Activated T-cell treated with anti-CD3 and anti-CD28 coated beads, Interleukin-2, amount 50 U/mL, for 1 hour (primary cell): ENCODE measurements around the gene GRP.
A peak's percentile ranks its signal among the peaks of the same experiment; 100 is the strongest.

Experiments
- DNase-seq: peaks from one replicate; pipeline ENCODE4 v3.0.0-alpha.2; 2020

GRP gene

DNA sequence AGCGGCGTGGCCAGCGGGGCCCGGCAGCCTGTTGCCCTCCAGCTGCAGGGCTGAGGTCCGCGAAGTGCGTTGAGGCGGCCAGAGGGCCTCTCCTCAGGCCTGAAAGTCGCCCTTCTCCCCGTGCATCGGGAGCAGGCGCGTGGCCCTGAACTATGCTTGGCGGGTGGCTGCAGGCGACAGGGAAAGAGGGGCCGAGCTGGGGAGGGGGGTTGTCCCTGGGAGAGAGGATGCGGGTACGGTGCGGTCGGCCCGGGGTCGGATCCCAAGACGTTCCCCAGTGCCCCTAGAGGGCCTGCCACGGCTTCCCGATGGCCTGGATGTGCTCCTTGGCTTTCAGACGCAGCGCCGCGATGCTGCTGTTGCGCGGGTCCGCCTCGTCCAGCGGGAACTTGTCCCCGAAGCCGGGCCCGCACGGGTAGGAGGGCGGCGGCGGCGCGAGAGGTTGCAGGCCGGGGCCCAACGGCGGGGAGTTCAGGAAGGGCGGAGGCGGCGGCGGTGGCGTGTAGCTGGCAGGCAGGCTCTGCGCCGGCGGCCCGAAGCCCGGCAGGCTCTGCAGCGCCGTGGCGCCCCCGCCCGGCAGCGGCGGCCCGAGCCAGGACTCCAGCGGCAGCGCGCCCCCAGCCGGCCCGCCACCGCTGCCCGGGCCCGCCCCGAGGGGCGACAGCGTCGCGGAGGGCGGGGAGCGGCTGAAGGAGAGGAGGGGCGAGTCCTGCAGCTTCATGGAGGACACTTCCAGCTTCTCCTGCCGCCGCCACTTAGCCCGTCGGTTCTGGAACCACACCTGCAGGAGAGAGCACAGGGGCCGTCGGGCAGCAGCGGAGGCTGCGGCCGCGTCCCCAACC, 49.0 kb downstream of the GRP start:
- DNase-seq, result peak; percentile 23

DNA sequence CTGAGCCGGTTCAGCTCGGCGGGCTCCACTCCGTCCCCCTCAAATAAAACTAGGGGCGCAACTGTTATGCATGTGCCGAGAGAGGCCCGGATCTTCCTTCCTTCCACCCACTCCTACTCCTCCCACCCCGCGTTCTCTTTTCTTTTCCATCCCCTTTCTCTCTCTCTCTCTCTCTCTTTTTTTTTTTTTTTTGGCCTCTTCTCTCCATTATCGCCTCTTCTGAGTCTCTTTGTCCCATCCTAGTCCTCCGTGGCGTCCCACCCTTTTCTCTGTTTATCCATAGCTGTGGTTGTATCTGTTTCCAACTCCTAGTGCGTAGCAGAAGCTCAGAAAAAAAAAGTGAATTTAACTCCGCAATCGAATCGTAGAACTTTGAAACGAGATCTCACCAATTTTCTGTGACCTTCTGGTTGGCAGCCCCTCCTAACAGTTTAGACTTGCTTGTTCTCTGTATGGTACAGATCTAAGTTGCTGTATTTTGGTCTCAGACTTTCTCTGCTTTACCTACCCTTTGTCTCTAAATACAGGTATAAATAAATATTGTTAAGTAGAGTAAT, 49.7 kb downstream of the GRP start:
- no peak for DNase-seq

DNA sequence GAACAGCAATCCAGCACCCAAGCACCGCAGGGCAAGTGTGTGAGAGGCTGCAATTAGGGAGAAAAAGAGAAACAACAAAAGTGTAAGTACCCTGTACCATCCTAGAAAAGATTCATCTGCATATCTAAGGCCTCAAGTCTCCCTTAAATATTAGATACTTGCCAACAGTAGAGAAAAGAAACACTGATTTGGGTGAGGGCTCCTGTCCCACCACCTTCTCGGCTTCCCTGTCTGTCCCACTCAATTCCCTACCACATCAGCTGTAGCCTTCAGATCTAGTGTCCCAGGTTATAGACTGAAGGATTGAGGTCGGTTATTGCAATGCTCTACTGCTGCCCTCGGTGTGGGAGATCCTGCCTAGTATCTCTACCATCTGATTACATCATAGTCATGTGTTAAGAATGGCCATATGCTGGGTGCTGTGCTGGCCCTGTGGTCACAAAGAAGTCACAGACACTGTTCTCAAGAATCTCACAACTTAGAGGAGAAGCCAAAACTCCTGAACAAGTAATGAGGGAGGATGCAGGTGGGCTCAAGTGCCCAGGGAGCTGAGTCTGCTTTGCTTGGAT, 50.8 kb downstream of the GRP start:
- no peak for DNase-seq

DNA sequence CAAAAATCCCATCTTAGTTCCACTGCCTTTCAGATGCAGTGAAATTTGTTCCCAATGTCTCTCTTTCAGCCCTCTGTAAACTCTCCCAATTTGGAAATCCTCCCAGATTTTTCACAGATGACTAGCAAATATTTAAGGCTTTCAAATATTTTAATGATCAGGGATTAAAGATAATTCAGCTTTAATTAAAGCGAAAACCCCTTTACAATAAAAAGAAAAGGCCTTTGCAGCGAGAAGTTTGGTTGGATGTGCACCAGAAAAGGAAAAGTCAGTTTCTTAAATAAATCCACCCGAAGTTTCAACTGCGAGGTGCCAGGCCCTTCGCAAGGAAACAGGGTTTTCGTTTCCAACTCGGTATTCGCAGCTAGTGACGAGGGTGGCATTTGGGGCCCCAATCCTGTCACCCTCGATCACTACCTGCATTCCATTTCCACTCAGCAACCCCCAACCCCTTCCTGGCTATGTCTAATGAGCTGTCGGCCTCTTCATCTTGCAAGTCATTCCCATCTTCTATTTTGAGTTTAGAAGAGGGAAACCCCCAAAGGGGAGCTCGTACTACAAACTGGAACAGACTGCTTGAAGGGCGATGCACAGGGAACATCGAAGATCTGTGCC, 51.8 kb downstream of the GRP start:
- no peak for DNase-seq

DNA sequence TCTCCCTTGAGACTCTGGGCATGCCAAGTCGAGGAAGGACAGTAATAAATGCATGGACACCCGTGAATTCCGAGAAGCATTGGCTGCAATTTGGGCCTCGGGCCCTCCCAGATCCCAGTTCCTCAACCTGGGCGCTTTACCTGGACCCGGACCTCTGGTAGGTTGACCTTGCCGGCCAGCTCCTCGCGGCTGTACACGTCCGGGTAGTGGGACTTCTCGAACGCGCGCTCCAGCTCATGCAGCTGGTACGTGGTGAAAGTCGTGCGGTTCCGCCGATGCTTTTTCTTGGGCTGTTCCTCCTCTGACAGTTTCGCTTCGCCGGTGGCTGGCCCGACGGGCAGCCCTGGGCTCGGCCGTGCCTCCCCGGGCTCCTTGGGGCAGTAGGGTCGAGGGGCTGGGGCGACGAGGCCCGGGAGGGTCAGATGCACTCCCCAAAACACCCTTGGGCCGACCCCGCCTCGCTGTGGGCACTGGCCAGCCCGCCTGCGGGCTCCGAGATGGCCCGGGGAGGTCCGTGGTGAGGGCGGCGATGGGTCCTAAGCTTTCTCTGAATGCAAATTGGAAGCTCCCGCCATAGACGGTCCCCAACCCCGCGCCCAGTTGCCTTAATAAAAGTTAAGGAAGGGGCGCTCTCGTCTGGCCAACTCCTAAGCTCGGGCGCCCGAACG, 52.4 kb downstream of the GRP start:
- DNase-seq, result no peak

GRCh38 chr18:59272891-59273758, 53.2 kb downstream of the GRP start, which contains the start of gene RAX:
TSS of gene RAX (minus strand) at chr18:59273454. CDS start at chr18:59273206, 248 bp downstream.
- no peak for DNase-seq

DNA sequence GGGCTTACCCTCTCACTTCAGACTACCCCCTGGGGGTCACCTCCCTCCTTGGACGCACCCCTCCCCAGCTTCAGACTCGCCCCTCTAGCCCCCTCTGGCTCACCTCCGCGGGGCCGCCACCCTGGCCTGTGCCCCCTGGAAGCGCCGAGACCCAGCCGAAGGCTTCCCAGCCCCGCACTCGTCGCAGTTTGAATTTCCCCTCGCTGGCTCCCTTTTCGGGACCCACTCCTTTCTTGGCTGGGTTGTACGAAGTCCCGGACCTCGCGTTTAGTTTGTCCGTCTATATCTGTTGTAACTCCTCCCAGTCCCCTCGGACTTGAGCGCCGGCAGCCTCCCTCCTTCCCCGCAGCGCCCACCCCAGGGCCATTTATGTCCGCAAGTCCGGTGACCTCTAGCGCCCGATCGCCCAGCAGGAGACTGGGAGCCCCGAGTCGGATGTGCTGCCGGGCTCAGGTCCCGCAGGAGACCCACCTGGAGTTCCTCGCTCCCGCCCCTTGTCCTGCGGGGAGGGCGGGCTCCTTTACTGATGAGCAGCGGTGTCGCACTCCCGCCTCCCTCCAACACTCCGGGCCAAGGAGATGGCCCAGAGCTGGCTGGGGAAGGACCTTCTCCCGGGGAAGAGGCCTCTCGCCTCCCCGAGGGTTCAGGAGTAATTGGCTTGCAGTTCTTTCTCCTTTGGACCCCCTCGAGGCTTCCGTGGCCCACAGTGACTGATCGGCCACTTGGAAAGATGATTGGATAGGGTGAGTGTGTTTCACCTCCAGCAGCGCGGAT, 54.0 kb downstream of the GRP start:
- no peak for DNase-seq

DNA sequence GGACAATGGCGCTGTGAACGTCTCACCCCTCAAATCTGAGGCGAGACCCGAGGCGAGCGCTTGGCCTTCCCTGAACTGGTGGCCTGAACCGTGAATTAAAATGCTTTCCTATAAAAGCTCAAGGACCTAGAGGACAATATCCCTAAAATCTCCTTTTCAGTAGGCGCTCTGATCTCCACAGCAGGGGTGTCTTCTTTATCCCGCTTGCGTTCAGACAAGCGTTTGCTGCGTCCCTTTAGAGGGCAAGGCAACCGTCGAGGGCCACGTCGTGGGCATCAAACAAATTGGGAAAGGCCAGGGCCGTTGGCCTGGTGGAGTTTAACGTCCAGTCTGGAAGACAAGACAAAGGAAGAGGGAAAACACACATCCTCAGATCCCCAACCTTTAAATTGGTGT, 54.6 kb downstream of the GRP start:
- DNase-seq, result no peak

DNA sequence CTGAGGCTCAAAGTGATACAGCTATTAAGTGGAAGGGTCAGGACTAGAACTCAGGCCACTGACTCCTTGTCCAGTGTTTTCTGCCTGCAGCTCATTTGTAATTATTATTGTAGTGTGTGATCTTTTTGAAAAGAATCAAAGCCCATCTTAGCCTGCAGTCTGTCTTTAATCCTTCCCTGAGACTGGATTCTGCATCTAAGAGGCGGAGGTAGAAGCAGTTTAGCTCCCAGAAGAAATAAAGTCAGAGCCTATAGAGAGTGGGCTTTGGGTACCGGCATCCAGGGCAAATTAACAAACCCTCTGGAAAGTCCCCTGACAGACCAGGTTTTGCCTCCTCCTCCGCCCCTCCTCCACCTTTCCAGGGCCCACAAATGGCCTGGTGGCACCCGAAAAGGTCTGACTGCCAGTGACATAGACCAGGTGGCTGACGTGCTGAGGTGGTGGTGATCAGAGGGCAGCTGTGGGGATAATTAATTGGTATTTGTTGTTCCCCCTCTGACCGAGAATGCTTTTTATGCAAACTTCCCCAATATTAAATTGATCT, 55.5 kb downstream of the GRP start:
- DNase-seq, result no peak

GRCh38 chr18:59276047-59276446, 56.1 kb downstream of the GRP start:
- no peak for DNase-seq

- no peak for DNase-seq
These were observed 58.8 kb downstream of the GRP start for GRCh38 chr18:59278793-59279192.

DNA sequence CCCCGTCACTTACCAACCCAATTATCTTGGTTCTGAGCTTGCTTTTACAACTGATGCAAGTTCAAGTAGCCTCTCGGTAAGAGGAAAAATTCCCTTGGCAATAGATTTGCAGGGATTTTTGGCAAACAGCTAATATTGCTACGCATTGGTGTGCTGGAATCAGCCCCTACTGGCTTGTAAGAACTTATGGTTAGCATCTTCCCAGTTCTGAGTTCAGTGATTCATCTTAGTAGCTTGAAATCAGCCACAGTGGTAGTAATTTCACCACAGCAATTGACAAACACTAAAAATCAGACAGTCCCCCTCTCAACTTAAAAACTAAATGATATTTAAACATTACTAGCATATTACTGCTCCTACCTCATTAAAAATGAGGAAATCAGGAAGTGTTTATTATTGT, 59.2 kb downstream of the GRP start:
- DNase-seq, result no peak

GRCh38 chr18:59279722-59280121, 59.8 kb downstream of the GRP start:
- no peak for DNase-seq
